ENCODE results near the gene ALS2CL.

The ALS2CL gene

DNA sequence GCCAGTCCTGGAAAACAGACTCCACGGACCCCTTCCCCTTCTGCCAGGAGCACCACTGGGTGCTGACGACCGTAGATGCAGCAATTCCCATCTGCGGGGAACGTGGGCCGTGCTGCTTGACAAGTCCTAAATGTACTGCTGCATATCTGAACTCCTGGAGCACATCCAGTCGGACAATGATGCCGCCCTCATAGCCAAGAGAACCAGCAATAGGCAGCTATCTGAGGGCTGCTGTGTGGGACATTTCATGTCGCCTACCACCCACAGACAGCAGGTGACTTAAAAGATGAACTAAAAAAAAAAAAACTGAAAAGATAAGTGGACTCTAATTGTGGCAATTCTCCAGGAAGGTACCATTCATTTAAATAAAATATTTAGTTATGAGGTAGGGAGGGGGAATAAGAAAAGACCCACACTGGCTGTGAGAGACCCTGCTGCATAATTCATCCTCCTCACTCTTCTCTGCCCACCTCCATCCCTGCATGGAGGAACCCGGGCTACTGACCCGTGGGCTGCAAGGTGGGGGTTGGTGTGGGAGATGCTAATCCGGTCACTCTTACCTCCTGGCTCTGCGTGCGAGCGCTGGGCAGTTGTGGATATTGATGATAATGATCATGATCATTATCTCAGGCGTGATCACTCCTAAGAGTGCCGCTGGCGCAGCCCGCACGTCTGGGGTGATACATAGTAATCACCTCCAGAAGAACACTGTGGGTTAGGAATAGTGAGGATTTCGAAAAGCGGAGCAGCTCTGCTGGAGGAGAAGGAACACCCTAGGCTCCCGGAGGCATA is 28.3 kb downstream of the ALS2CL start:
- TF ChIP-seq, protein P1, sequence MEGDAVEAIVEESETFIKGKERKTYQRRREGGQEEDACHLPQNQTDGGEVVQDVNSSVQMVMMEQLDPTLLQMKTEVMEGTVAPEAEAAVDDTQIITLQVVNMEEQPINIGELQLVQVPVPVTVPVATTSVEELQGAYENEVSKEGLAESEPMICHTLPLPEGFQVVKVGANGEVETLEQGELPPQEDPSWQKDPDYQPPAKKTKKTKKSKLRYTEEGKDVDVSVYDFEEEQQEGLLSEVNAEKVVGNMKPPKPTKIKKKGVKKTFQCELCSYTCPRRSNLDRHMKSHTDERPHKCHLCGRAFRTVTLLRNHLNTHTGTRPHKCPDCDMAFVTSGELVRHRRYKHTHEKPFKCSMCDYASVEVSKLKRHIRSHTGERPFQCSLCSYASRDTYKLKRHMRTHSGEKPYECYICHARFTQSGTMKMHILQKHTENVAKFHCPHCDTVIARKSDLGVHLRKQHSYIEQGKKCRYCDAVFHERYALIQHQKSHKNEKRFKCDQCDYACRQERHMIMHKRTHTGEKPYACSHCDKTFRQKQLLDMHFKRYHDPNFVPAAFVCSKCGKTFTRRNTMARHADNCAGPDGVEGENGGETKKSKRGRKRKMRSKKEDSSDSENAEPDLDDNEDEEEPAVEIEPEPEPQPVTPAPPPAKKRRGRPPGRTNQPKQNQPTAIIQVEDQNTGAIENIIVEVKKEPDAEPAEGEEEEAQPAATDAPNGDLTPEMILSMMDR (IDR thresholded peaks at IDR 0.05; ENCODE audit: low read depth, low read length): no peak
- no peak for DNase-seq (ENCODE audit: extremely low read depth, low read depth)

DNA sequence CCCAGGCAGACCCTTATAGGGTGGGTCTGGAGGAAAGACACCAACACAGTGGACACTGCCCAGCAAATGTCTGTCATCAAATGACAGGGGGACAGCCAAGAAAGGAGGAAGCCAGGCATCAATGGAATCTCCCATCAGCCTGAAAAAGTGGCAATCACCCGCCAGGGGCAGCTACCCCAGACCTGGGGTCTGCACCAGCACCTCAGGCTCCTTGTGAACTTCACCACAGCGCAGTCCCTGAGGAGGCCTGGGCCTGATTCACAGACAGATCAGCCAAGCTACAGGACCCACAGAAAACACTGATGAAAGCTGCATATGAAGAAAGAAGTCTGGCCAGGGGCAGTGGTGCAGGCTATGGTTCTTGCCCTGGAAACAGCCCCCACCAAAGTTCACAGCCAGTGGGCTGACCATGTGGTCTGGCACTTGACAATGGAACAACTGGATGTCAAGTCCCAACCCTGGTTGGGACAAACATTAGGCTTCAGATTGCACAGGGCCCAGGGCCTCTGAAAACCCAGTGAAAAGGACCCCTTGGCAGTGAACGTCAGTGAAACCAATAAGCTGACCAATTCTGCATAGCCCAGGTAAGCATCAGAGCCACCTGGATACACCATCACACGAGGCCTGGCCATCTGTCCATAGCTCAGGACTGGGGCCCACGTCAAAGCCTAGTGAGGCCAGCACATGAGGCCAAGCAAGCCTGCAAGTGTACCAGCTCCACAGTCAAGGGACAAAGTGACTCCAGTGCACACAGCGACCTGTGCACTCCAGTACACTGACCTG is 29.1 kb downstream of the ALS2CL start:
- DNase-seq (ENCODE audit: extremely low read depth, low read depth): no peak
- TF ChIP-seq, protein P1 (IDR thresholded peaks at IDR 0.05; ENCODE audit: low read depth, low read length): no peak

DNA sequence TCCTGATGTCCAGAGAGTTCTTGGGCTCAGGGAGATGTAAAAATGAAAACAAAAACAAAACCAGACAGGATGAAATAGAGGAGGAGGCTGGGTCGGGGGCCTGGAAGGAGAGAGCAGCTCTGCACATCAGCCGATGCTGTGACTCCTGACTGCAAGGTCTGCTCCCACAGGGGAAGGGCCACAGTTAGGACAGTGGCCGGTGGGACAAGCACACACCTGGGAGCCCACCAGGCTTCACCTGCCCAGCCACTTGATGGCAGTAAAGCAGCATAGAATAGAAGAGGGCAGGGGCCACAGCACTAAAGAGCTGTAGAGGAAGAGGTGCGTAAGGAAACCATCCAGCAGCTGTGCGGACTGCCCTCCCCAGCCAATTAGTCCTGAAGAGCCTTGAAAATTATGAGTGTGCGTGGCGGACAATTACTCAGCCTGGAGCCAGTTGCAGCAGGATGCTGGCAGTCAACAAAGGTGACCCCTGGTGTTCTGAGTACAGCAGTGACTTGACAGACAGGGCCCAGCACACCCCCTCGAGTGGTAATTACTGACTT is 29.8 kb downstream of the ALS2CL start:
- TF ChIP-seq, protein P1 (IDR thresholded peaks at IDR 0.05; ENCODE audit: low read depth, low read length): no peak
- DNase-seq (ENCODE audit: extremely low read depth, low read depth): no peak

DNA sequence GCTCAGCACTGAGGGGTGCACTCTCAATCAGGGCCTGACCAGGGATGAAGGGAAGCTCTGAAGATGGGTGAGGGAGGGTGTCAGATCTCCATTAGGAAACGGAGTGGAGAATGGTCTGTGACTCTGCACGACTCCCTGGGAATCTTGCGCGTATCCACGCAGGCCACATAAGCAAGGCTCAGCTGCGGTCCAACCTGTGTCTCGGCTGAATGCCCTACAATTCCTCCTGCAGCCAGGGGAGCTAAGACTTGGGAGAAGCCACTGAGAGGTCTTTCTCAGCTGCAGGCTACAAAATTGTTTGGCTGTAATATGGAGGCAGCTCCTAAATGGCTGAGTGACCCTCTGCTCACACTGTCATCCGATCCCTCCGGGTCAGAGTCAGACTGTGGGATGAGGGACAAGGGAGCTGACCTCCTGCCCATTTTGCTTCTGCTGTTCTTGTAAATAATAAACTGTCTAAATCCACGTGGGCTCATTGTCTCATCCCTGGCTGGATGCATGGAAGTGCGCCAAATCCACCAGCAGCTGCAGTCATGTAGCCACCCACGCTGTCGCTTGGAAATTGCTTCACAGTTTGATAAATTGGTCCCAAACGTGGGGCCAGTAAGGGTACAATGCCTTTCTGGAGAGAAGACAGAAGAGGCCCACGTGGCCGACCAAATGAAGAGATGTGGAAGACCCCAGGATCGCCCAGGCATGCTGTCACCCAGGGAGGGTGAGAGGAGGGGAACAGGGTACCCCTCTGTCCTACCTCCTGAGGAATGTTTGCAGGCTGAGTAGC is 30.5 kb downstream of the ALS2CL start:
- TF ChIP-seq, protein P1 (IDR thresholded peaks at IDR 0.05; ENCODE audit: low read depth, low read length): no peak
- DNase-seq (ENCODE audit: extremely low read depth, low read depth): no peak

DNA sequence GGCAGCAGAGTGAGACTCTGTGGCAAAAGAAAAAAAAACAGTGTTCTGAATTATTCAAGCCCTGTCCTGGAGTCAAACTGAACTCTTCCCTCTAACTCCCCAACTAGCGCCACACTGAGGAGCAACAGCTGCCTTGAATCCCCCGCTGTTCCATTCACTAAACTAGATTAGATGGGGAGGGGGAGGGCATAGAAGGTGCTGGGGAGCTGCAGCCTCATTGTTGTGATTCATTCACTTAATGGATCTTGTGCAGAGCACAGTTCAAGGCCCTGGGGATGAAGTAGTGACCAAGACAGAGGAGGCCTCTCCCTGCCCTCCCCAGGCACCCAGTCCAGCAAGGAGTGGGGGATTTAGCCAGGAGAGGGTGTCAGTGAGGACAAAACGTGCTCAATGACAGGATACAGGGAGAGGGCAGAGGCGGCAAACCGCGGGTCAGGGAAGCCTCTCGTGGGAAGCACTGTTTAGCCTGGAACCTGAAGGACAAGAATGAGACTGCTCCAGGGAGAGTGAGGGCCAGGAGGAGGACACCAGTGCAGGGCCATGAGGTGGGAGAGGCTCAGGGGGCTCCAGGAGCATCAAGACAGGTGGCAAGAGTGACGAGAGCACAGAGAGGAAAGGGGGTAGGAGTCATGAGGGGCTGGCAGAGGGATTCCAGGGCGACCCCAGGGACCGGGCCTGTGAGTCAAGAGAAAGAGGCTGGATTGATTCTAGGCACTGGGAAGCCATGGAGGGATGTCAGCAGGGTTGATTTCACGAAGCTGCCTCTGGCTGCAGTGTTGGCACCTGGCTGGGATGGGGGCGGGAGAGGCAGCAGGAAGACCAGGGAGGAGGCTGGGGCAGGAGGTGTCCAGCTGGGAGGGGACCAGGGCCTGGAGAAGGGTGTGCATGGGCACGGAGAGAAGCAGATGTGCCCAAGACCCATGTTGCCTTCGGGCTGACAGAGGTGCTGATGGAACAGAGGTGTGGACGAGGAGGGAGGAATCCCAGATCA is 31.4 kb downstream of the ALS2CL start:
- TF ChIP-seq, protein P1 (IDR thresholded peaks at IDR 0.05; ENCODE audit: low read depth, low read length): no peak
- no peak for DNase-seq (ENCODE audit: extremely low read depth, low read depth)

All from AG09319 (cell line).